ENCODE results near the gene EIF2S3.
"Not testable (repeated sequence)": the region's sequence is repeated elsewhere in the genome, so short reads cannot be mapped to it uniquely, and the experiment has no call there.

EIF2S3 gene

DNA sequence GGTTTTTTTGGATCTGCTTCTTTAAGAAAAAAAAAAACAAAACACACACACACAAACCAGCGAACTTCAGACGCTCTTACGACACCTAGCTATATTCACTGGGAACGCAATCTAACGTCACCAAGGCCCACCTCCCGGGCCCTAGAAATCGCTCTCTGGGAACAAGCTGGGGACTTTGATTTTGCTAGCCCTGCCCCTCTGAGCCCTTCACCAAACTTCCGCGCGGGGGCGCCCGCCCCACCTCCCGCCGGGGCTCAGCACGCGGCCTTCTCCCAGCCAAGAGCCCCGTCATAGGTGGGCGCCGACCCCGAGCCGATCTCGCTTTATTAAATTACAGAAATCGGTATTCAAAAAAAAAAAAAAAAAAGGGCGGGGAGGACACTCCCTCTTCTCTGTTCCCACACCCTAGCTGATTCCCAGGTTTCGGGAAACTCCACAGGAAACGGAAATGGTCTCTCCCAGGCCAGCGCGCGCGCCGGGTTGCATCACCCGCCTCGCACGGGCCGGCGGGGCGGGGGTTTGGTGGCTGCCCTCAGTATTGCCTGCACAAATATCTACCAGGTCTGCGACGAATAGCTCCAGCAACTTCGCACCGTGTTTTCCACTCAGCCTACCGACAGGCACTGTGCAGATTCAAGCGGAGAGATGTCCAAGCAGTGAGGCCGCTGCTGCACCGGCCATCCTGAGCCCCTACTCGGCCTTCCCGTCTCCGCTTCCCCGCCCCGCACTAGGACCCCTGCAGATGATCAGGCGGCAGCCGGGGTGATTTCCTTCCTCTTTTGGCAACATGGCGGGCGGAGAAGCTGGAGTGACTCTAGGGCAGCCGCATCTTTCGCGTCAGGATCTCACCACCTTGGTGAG is at the start of gene EIF2S3:
TSS of gene EIF2S3 (plus strand) at position 775 of the 861 bp plus-strand sequence. CDS start at position 788, 13 bp downstream.
- peak; percentile 90 to 93 (median 92) for DNase-seq

DNA sequence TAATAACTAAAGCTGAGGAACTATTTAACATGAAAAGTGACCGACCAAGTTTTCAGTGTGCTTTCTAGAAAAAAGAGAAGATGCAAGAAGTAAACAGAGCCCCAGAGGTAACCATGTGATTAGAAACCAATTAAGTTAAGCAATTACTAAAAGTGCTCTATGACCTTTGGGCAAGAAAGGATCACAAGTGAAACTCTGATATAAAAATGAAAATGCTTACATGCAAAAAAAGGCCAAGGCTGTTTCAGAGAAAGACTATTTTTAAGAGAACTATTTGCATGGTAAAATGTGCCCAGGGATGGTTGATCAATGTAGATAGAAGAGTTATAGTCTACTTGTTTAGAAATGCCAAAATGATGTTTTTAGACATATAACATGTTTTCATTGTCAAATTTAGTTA is 49.7 kb upstream of the EIF2S3 start:
- no peak for DNase-seq

DNA sequence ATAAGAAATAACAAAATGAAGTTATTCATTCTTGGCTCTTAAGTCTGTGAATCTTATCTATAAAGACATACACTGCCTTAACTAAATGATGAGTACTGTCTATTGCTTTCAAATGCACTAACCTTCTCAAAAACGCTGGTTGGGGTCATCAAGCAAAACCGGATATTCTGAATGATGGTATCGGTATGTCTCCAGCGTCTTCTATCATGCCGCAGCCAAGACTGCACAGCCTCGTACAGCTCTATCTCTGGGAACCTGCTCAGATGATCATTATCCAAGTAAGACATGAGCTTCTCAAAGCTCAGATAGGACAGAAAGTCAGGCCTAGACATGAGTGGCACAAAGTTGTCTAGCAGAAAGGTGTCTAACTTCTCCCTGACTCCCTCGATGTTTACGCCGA is 48.9 kb upstream of the EIF2S3 start:
- DNase-seq = no peak

DNA sequence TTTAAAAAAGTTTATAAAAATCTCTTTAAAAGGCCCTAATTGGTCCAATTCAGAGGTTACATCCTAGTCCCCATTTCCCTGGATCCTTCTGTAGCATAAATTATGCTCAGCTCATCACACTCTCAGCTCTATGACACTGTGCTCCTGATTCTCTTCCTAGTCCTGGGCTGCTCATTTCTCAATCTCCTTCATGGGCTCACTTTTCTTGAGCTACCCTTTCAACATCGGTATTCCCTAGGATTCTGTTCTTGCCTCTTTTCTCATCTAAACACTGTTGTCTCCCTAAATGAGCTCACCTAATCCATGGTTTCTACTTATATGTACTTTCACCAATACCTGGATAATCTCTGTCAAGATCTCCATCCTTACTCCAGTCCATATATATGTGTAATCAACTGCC is 42.5 kb upstream of the EIF2S3 start:
- DNase-seq = no peak

DNA sequence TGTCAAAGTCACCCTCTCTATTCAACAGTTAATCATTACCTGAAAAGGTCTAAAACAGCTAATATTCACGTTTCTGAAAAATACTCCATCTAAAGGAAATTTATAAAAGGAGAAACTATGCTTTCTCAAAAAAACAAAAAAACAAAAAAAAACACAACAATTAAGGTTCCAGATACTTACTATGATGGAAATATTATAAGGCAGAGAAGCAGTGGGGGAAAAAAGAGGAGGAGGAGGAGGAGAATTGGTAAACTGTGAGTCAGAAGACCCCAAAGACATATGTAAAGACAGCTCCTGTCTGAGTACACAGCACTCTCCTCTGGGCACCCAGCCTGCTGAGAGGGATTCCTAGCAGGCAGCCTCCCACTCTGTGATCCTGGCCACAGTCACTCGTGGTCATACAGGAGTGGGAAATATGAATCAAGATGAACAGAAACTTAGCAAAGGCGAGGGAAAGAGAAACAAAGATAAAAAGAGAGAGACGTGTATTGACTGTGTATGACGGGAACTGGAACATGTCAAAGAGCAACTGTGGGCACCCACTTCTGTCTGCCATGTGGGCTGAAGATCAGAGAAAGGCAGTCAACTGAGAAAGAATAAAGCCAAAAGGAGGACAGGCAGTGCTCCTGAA is 40.3 kb upstream of the EIF2S3 start:
- DNase-seq = peak in 2 of 3 donors; percentile 2 to 40

DNA sequence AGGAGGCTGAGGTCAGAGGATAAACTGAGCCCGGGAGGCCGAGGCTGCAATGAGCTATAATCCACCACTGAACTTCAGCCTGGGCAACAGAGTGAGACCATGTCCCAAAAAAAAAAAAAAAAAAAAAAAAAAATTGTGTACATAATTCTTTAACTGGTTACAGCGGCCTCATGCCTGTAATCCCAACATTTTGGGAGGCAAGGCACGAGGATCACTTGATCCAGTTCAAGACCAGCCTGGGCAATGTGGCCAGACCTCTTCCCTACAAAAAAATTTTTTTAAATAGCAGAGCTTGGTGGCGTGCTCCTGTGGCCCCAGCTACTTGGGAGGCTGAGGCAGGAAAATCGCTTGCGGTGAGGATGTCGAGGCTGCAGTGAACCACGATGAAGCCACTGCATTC is 37.1 kb upstream of the EIF2S3 start:
- DNase-seq = no peak

DNA sequence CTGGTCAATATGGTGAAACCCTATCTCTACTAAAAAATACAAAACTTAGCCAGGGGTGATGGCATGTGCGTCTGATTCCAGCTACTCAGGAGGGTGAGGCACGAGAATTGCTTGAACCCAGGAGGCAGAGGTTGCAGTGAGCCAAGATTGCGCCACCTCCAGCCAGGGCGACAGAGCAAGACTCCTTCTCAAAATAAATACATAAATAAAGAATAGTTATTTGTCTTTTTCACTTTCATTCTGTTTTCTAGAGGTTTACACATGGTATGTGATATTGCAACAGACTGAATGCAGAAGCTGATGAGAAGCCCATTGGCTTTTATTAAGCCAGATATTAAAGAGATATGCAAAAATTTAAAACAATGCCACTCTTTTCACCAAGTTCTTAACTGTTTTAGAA is 35.9 kb upstream of the EIF2S3 start:
- DNase-seq = no peak

DNA sequence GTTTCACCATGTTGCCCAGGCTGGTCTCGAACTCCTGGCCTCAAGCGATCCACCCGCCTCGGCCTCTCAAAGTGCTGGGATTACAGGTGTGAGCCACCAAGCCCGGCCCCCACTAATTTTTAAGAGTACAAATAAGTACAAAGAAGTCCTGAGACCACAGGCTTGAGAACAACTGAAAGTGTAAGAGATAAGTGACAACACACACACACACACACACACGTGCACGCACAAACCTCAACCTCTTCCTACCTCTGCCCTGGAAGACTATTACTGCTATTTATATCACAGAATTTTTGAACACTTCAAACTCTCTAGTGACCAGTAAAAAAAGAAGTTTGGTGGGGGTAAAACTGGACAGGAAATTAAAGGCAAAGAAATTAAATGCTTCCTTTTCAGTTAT is 35.3 kb upstream of the EIF2S3 start:
- DNase-seq = no peak

DNA sequence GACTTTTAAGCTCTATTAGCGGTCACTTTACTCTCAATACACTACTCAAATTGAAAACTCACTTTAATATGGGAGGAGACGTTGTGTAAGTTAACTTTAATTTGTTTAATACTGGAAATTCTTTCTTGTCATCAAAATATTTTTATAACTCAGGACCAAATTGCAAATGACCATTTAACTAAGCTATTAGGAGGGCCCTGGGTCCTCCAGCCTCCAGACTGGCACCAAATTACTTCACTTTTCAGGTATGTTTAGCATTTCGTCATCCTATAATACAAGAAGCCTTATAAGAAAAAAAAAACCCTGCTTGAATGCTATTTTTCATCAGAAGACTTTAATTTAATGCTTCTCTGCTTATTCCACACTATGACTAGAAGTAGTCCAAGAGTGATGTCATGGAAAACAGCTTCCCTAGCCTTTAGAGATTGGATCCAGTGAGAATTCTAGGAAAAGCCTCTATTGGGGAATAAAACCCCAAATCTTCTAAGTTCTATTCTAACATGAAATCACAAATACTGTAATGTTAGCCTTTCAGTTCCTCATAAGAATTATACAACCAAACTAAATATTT is 34.4 kb upstream of the EIF2S3 start:
- no peak for DNase-seq

DNA sequence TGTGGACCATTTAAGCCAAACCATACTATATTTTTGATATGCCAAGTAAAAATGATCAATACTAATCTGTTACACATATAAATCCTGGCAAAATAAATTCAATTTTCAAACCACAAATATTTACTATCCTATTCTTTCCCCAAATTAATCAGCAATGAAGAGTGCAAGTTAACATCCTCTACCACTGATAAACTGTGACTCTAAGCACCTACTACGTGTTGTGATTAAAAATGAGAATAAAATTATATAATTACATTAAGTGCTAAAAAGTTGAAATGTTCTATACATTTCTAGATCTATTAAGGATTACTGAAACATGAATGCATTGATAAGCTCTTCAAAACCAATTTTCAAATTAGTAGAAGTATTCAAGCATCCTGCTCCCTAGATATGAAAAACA is 31.2 kb upstream of the EIF2S3 start:
- no peak for DNase-seq

DNA sequence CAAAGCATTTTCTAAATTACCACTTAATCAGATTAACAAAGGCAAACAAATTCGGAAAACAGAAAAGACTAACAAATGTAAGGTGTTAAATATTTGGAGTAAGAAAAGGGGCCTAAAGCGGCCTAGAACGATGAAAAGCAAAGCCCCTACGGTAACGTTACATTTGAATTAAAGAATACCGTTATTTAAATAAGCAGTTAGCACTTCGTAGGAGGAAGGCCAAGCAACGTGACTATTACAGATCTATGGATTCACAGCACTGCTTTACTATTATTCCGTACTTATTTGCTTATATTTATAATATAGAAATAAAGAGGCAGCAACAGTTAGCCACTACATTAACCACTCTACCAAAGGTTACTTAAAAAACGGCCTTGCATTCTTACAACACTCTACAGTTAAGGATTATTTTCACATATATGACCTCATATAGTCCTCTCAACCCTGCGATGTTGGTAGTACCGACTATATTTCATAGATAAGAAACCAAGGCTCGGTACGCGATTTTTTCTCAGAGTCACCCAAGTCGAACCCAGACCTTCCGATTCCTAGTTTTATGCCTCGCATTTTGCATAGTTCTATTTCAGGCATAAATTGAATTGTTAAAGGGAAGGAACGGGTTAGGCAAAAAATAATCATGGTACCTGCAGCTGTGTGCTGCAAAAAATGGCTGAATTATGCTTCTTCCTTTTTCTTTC is 30.6 kb upstream of the EIF2S3 start:
- peak in 2 of 3 donors; percentile 19 to 29 for DNase-seq

DNA sequence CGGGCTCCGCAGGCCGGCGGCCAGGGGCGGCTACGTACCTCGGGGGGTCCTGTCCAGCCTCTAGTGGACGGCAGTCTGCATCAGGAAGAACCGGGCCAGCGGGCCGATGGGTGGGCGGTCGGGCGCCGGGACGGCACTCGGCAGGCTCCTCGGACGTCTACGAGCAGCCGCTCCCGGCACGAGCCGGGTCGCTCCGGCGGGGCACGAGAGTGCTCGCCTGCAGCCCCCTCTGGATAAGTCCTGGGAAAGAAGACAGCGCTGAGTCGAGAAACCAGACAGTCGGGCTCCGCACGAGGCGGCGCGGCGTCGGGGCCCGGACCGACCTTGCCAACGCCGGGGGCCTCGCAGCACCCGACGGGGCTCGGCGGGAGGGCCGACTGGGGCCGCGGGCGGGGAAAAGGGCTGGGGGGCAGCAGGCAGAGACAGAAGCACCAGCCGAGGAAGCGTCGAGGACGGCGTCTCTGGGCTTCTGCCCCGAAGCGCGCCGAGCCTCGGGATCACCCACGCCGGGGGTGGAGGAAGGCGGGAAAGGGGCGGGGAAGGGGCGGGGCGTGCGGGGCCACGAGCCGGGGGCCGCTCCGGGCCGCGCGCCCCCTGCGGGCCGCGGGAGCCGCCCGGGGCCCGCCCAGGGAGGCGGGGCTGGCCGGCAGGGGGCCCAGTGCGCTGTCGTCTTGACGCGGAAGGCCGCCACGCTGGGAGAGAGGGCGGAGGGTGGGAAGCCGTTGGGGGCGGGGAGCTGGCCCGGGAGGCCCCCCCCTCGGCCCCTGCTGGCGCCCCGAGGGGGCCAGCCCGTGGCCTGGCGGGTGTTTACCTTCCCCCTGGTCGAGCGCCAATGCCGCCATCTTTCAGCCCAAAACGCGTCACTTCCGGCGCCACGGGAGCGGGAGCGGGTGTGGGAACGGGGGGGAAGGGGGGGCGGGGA is 29.7 kb upstream of the EIF2S3 start:
- peak; percentile 80 to 94 (median 89) for DNase-seq

DNA sequence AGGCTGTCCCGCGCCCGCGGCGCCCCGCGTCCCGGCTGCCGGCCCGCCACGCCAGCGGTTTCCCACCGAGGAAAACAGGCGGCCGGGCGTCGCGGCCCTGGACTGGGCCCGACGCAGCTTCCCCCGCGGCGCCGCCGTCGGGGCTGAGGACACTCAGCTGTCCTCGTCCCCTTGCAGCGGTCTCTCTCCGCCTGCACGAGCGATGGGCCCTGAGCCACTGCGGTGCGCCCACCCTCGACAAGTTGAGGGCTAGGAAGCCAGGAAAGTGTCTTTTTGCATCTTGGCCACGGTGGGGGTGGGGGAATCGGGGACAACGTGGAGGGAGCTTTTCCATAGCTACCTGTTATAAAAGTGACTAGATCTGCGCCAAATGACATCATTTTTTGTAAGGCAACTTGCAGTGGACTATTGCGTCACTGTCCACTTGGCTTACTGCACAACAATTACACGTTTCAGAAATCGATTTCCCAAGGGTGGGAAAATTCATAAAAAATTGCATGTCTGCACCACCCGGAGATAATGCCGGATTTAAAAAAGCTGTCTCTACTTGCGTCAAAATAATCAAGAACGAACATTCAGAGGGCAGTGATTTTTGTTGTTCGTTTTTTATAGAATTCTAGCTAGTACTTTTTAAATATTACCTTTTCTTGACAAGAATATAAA is 28.9 kb upstream of the EIF2S3 start:
- peak; percentile 33 to 59 (median 53) for DNase-seq

DNA sequence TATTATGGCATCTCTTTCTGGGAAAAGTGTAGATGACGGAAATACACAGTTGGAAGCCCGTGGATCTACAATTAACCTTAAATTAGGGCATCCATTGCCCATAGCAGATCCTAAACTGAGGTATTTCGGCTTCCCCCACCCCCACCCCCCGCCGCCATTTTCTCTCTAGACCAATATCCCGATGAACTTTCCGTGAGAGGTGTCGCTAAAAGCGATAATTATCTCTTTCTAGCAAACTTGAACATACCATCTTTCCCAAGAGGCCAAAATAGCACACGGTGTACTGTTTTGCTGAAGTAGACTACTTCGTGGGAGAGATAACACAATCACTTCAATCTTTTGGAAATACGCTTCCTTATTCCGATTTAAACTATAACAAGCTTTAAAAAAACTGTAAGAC is 28.3 kb upstream of the EIF2S3 start:
- peak in 1 of 3 donors; percentile 11 for DNase-seq

DNA sequence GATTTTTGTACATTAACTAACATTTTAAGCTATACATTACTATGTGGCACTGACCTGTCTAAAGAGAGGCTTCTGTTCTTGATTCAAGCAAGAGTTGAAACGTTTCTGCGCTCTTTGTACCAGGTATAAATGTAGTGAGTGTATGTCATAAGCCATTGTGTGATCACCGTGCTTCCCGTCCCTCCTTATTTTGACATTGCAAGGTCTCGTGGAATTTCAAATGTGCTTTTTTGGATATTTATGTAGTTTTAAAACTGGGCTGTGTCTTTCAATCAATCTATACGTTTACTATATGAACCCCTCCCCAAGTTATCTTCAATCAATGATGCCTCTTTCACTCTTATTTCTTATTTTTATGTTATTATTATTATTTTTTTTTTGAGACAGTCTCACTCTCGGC is 27.7 kb upstream of the EIF2S3 start, which contains the start of gene KLHL15:
TSS of gene KLHL15 (minus strand) at position 101 of the 400 bp plus-strand sequence. CDS start 20,493 bp downstream, outside the sequence.
- no peak for DNase-seq

DNA sequence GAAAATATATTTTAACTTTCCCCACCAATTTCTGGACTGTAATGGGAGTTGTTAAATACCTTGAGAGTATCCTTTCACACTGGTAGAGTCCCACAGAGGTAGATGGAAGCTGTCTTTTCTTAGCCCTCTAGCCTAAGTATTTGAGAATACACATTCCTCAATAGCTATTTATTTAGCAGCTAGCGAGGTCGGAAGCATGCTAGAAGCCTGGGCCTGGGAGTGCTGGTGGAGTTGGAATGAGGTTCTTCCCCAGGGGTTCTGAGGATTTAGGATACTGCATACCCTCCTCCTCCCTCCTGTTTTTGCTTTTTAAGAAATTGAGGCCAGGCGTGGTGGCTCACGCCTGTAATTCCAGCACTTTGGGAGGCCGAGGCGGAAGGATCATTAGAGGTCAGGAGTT is 26.8 kb upstream of the EIF2S3 start:
- no peak for DNase-seq

DNA sequence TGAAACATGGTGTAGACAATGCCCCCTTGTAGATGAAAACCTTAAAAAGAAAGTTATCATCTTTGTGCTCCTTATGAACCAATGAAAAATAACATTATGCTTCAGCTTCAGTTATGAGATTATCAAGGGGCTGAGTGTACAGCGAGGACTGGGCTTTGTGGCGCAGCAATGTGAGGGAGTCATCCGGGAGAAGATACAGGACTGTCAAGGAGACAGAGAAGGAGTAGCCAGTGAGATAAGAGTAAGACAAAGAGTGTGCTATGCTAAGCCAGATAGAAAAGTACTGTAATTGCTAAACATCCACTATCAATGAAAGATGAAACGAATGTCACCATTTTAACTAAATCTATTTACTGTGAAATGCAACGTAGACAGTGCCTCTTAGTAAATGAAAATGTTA is 24.2 kb upstream of the EIF2S3 start:
- no peak for DNase-seq

DNA sequence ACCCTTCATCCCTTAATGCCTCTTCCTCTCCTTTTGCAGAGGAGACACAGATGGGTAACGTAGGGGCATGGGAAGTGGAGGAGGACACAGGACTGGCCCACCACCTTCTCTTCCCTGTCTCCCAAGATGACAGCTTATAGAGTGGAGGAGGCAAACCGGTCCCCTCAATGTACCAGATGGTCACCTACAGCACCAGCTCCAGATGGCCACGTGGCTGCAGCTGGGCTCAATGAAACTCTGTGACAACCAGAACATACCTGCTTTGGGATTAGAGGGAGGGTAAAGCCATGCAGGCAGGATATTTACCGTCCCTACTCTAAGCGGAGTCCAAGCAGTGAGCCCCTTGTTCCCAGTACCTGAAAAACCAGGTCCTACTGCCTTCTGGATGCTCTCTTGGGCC is 20.3 kb upstream of the EIF2S3 start:
- no peak for DNase-seq

DNA sequence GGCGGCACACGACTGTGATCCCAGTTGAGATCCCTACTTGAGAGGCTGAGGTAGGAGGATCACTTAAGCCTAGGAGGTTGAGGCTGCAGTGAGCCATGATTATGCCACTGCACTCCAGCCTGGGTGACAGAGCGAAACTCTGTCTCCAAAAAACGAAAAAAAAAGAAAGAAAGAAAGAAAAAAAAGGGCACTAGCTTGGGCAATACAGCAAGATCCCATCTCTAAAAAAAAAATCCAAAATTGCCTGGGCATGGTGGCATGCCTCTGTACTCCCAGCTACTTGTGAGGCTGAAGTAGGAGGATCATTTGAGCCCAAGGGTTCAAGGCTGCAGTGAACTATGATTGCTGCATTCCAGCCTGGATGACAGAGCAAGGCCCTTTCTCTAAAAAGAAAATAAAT is 17.0 kb upstream of the EIF2S3 start:
- DNase-seq = no peak

DNA sequence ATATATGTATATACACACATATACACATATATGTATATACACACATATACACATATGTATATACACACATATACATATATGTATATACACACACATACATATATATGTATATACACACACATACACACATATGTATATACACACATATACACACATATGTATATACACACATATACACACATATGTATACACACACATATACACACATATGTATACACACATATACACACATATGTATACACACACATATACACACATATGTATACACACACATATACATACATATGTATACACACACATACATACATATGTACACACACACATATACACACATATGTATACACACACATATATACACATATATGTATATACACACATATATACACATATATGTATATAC is 8.7 kb upstream of the EIF2S3 start:
- not testable (repeated sequence) for DNase-seq

DNA sequence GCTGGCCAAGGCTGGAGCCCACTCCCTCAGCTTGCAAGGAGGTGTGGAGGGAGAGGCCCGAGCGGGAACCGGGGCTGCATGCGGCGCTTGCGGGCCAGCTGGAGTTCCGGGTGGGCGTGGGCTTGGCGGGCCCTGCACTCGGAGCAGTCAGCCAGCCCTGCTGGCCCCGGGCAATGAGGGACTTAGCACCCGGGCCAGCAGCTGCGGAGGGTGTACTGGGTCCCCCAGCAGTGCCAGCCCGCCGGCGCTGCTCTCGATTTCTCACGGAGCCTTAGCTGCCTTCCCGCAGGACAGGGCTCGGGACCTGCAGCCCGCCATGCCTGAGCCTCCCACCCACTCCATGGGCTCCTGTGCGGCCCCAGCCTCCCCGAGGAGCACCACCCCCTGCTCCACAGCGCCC is 5.1 kb upstream of the EIF2S3 start:
- not testable (repeated sequence) for DNase-seq
